NCI-H187 (cell line): ENCODE results near the gene TFEC.
A peak's percentile ranks its signal among the peaks of the same experiment; 100 is the strongest.
"Not testable (repeated sequence)": the region's sequence is repeated elsewhere in the genome, so short reads cannot be mapped to it uniquely, and the experiment has no call there.

ENCODE experiments used
- DNase-seq, 2 experiments: peaks; one replicate each; lab custom pipeline; 2025; lab: John Stamatoyannopoulos, UW

The TFEC gene, protein sequence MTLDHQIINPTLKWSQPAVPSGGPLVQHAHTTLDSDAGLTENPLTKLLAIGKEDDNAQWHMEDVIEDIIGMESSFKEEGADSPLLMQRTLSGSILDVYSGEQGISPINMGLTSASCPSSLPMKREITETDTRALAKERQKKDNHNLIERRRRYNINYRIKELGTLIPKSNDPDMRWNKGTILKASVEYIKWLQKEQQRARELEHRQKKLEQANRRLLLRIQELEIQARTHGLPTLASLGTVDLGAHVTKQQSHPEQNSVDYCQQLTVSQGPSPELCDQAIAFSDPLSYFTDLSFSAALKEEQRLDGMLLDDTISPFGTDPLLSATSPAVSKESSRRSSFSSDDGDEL

GRCh38 chr7:116030651-116031276, at the start of gene TFEC:
TFEC (minus strand) TSS chr7:116030763; CDS start chr7:115984441, 46,322 bp downstream.
- DNase-seq: no peak

- peak; percentile 6 to 56 for DNase-seq
Observed at GRCh38 chr7:116075351-116076145, 45.0 kb upstream of the TFEC start.

DNA sequence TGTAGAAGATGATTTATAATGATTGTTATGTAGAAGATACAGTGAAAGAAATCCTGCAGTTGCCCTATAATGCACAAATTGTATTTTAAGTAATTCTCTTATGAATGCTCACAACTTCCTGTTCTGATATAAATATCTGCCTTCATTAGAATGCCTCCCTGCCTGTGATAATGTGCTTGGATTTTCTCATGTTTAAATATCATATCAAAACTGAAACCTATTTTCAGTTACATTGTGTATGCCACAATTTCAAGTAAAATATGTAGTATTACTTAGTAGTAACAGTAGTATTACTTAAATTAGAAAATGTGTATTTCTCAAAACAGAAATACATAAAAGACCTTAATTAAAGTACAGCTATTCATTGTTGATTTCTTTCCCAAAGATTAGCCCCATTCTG, 41.1 kb upstream of the TFEC start:
- DNase-seq: no peak

DNA sequence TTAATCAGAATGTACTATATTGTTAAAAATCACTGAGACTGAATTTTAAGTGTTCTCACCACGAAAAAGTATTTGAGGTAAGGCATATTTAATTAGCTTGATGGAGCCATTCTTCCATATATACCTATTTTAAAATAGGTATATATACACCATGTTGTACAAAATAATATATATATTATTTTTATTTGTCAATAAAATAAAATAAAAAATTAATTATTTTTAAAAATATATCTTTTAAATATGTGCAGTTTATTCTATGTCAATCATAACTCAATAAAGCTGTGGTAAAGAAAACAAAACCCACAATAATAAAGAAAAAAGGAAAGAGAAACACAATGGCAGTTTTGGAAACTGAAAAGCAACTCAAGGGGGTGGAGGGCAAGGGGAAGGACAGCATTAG, 33.6 kb upstream of the TFEC start:
- no peak for DNase-seq

GRCh38 chr7:116062666-116063065, 32.1 kb upstream of the TFEC start:
- DNase-seq: no peak

DNA sequence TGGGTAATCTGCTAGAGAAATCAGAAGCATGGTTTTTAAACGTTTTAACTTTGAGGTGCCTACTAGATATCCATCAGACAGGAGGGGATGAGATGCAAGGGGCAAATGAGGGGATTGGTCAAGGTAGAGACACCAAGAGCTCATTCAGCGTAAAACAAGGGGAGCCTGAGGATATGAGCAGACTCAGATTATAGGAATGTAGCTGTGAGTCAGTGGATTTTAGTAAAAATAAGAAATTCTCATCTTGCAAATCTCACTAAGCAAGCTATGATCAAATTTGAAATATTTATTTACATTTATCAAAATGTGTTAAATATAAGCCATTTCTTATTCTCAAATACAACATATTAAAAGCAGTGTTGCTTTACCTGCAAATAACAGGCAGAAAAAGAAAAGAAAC, 21.4 kb upstream of the TFEC start:
- DNase-seq: no peak

- not testable (repeated sequence) for DNase-seq
Observed at GRCh38 chr7:116047261-116047660, 16.7 kb upstream of the TFEC start.

- no peak for DNase-seq
Observed at GRCh38 chr7:116045532-116045931, 15.0 kb upstream of the TFEC start.

GRCh38 chr7:116041615-116042014, 11.1 kb upstream of the TFEC start:
- DNase-seq: no peak

GRCh38 chr7:116037401-116037800, 6.8 kb upstream of the TFEC start:
- no peak for DNase-seq

- no peak for DNase-seq
Observed at GRCh38 chr7:116034411-116034810, 3.8 kb upstream of the TFEC start.

DNA sequence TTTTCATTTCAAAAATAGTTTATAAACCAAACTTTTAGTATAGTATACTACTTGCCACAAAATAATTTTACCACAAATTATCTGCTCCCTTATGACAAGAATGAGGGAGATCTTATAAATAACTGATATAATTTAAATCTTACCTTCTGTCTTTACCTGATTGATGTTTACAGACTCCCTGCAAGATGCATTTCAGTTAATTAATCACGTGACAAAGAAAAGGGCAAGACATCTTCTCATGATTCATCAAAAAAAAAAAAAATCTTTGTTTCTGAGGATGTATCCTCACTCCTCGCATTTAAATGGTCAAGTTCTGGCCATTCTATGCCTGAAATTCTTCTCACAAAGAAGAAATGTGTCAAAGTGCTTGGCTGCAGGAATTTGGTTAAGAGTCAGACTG, 2.3 kb upstream of the TFEC start:
- DNase-seq: no peak

GRCh38 chr7:116028787-116029186, 1.8 kb downstream of the TFEC start:
- DNase-seq: no peak

- no peak for DNase-seq
Observed at GRCh38 chr7:116027786-116028185, 2.8 kb downstream of the TFEC start.

GRCh38 chr7:116024826-116025809, 5.4 kb downstream of the TFEC start:
- DNase-seq: no peak

DNA sequence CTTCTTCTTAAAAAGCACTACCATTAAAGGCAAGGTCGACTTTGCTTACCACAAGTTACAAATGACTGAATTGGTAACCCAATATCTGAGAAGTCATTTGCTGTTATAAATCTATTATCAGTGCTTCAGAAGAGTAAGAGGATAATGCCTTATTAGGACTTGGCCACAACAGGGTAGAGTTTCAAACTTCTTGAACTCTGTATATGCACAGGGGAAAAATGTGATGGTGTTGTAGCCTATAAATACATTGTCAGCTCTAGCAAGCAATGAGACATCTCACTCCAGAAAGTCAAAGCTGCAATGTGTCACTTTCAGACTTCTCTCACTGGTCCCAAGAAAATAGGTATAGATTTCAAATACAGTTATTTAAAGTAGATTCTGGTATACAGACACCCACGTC, 9.3 kb downstream of the TFEC start:
- no peak for DNase-seq

DNA sequence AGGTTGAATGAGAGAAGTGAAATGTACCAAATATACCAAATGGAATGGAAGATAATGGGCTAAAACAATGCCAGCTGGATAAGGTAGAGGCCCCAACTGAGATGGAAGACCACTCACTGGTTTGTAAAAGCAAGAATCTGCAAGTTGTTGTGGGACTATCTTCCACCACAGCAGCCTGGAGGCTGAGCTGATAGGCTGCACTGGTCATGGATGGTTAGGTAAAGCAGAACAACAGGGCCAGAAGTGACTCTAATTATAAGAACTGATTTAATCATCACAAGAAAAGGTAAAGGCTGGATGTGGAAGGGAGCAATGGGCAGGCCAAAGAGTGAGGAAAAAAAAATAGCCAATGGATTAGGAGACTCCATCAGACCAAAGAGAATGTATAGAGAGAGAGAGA, 11.8 kb downstream of the TFEC start:
- DNase-seq: no peak

GRCh38 chr7:116013675-116014074, 16.9 kb downstream of the TFEC start:
- DNase-seq: no peak

- DNase-seq: no peak
Observed at GRCh38 chr7:116011584-116011983, 19.0 kb downstream of the TFEC start.

DNA sequence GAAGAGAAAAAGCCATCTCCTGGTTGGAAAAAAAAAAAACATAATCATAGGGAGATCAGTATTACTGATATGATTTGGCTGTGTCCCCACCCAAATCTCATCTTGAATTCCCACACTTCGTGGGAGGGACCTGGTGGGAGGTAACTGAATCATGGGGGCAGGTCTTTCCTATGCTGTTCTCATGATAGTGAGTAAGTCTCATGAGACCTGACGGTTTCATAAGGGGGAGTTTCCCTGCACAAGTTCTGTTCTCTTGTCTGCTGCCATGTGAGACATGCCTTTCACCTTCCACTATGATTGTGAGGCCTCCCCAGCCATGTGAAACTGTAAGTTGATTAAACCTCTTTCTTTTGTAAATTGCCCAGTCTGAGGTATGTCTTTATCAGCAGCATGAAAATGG, 25.8 kb downstream of the TFEC start:
- not testable (repeated sequence) for DNase-seq

DNA sequence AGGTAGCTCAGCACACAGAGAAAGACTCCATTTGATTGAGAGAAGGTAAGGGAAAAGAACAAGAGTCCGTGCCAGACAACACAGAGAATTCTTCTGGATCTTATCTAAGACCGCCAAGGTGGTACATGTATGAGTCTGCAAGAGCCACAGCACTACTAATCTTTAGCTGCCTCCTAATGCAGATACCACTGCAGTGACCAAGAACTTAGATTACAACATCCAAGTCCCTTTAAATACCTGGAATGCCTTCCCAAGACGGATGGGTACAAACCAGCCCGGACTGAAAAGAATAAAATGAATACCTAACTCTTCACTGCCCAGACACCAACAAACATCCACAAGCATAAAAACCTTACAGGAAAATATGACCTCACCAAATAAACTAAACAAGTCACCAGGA, 33.3 kb downstream of the TFEC start:
- no peak for DNase-seq

GRCh38 chr7:115995701-115996100, 34.9 kb downstream of the TFEC start:
- no peak for DNase-seq
